GM19193 (cell line): Measurements from ENCODE around the gene CFAP74.

Experiments
- POLR2A ChIP-seq: IDR thresholded peaks from 4 replicates; pipeline ENCODE4 v1.6.1; 2011; ENCODE audit not compliant: insufficient read depth, insufficient read length; ENCODE audit errors: extremely low read depth

Gene CFAP74

GRCh38 chr1:1875932-1876331 is 127.7 kb downstream of the CFAP74 start:
- no peak for TF ChIP-seq POLR2A

- no peak for TF ChIP-seq POLR2A
Measured at GRCh38 chr1:1874901-1875300, 128.7 kb downstream of the CFAP74 start.

- TF ChIP-seq POLR2A: no peak
Measured at GRCh38 chr1:1873186-1873585, 130.4 kb downstream of the CFAP74 start.

- no peak for TF ChIP-seq POLR2A
Measured at GRCh38 chr1:1872329-1872994, 131.1 kb downstream of the CFAP74 start.
